ENCODE data around the gene SPATA32.

The SPATA32 gene

DNA sequence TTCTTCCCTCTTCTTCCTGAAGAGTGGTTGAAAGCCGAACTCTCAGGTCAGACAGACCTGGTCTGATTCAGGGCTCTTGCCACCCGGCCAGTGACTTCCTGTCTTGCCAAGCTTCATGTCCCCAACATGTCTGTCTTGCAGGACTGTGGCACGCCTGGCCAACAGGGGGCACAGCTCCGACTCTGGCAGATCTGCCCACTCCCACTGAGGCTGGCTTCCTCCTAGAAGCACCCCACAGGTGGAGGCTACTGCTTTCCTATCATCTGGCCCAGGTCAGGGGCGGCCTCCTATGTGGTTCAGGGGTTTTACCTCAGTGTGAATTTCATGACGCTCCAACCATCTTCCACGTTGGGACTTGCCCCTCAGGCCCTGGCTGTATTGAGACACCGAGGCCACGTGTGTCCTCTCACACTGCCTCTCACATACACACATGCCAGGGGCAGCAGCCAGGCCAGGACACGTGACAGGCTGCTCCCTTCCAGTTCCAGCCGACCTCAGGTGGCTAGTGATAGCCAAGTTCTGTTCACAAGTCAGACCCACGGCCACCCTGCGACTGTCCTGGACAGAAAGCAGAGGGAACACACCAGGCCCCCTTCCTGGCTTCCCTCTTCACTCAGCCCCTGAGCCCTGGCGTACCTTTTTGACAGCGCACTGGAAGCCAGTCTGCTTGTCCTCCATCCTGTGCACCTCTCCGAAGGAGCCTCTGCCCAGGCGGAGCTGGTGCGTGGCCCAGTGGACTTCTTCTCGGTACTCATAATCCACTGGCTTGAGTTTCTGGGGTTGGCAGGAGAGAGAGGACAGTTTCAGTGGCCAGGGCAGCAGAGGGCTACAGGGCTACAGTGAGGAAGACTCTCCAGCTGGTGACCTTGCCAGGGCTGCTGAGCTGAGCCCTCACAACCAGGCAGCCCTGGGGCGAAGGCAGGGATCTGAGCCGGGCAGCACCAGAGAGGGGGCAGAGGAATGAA, 22.6 kb upstream of the SPATA32 start:
- TF ChIP-seq POLR2AphosphoS5 (IDR thresholded peaks at IDR 0.05; ENCODE audit: low read depth, low read length) (no peak), SIN3A (IDR thresholded peaks at IDR 0.05; ENCODE audit: borderline replicate concordance, insufficient read depth, low read length) (no peak), FOXP2 (optimal IDR thresholded peaks at IDR 0.05; ENCODE audit: borderline replicate concordance, extremely low read depth, extremely low read length, insufficient read depth) (no peak), TAF1 (IDR thresholded peaks at IDR 0.05; ENCODE audit: borderline replicate concordance, insufficient read depth, low read length) (no peak)
- TF ChIP-seq, protein P1, sequence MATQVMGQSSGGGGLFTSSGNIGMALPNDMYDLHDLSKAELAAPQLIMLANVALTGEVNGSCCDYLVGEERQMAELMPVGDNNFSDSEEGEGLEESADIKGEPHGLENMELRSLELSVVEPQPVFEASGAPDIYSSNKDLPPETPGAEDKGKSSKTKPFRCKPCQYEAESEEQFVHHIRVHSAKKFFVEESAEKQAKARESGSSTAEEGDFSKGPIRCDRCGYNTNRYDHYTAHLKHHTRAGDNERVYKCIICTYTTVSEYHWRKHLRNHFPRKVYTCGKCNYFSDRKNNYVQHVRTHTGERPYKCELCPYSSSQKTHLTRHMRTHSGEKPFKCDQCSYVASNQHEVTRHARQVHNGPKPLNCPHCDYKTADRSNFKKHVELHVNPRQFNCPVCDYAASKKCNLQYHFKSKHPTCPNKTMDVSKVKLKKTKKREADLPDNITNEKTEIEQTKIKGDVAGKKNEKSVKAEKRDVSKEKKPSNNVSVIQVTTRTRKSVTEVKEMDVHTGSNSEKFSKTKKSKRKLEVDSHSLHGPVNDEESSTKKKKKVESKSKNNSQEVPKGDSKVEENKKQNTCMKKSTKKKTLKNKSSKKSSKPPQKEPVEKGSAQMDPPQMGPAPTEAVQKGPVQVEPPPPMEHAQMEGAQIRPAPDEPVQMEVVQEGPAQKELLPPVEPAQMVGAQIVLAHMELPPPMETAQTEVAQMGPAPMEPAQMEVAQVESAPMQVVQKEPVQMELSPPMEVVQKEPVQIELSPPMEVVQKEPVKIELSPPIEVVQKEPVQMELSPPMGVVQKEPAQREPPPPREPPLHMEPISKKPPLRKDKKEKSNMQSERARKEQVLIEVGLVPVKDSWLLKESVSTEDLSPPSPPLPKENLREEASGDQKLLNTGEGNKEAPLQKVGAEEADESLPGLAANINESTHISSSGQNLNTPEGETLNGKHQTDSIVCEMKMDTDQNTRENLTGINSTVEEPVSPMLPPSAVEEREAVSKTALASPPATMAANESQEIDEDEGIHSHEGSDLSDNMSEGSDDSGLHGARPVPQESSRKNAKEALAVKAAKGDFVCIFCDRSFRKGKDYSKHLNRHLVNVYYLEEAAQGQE (IDR thresholded peaks at IDR 0.05; ENCODE audit: insufficient read depth in 1 of 2, low read depth in 2 of 2, low read length in 2 of 2), result no peak

DNA sequence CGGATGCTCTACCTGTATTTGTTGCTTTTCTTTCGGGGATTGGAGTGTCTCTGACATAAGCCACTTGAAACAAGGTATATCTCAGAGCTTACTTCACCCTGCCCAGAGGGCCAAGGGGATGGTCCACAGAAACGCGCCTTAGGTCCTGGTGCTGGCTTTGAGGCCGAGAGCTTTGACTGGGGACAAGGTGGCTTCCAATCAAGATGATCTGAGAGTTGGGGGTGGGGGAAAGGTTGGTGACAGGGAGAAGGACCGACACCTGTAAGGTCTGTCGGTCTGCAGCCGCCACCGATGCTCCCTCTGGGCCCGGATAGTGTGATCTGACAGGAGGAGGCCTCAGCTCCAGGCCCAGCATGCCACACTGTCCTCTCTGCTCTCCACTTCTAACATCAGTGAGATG, 21.8 kb upstream of the SPATA32 start:
- TF ChIP-seq POLR2AphosphoS5 (IDR thresholded peaks at IDR 0.05; ENCODE audit: low read depth, low read length), result no peak

DNA sequence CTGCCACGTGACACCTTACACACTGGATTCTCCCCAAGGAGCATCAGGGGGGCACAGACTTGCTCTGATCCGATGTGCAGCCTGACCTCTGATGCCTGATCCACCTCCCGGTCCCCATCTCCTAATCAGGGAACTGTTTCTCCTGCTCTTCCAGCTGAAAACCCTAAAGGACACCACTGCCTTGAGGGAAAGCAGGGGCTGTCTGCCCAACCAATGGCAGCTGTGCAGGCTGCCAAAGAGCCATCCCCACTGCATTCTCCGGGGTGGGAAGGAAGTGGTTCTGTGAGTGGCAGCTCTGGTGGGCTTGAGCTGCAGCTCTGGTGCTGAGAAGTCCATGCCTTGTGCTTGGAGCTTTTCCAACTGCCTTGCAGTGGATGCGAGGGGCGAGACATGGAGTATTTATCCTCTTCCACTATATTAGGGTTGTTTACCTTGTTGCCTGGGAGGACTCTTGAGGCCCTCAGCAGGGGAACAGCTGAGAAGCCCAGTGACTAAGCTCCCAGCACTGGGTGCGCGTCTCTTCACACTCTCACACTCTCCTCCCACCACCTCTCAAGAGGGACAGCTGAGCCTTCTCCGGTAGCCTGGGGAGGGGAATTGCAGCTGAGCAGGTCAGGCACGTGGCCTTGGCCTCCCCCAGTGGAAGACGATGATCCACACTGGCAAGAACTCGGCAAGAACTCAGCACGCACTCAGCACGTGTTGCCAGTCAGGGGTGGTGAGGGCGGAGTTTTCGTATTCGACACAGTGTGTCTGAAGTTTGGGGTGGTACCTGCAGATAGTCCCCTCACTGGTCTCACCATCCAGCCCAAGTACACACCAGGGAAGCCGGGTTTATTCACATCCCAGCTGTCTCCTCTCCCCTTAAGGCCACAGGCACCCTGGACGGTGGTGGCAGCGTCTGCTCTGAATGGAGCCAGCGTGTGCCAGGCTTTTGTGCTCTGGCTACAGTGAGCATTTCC, 21.1 kb upstream of the SPATA32 start:
- TF ChIP-seq, protein P1 (IDR thresholded peaks at IDR 0.05; ENCODE audit: insufficient read depth in 1 of 2, low read depth in 2 of 2, low read length in 2 of 2), result no peak
- TF ChIP-seq POLR2AphosphoS5 (IDR thresholded peaks at IDR 0.05; ENCODE audit: low read depth, low read length), result no peak
- no peak for TF ChIP-seq SIN3A (IDR thresholded peaks at IDR 0.05; ENCODE audit: borderline replicate concordance, insufficient read depth, low read length)
- no peak for TF ChIP-seq FOXP2 (optimal IDR thresholded peaks at IDR 0.05; ENCODE audit: borderline replicate concordance, extremely low read depth, extremely low read length, insufficient read depth)
- no peak for TF ChIP-seq TAF1 (IDR thresholded peaks at IDR 0.05; ENCODE audit: borderline replicate concordance, insufficient read depth, low read length)

DNA sequence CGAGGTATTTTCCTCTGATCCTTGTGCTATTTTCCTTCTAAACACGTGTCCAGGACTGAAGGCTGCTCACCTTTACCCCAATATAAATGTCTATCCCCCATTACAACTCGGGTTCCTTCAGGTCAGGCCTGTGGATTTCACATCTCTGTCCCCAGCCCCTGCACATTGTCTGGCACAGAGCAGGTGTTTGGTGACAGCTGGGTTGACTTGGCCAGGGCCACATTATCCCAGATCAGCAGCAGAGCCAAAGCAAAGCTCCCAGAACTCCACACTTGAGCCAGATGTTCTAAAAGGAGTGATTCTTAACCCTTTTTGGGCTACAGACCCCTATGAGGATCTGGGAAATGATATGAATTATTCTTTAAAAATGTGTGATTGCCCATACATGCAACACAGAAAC, 18.0 kb upstream of the SPATA32 start:
- TF ChIP-seq SIN3A (IDR thresholded peaks at IDR 0.05; ENCODE audit: borderline replicate concordance, insufficient read depth, low read length) (no peak), FOXP2 (optimal IDR thresholded peaks at IDR 0.05; ENCODE audit: borderline replicate concordance, extremely low read depth, extremely low read length, insufficient read depth) (no peak), POLR2AphosphoS5 (IDR thresholded peaks at IDR 0.05; ENCODE audit: low read depth, low read length) (no peak), TAF1 (IDR thresholded peaks at IDR 0.05; ENCODE audit: borderline replicate concordance, insufficient read depth, low read length) (no peak)
- TF ChIP-seq, protein P1 (IDR thresholded peaks at IDR 0.05; ENCODE audit: insufficient read depth in 1 of 2, low read depth in 2 of 2, low read length in 2 of 2), result no peak

DNA sequence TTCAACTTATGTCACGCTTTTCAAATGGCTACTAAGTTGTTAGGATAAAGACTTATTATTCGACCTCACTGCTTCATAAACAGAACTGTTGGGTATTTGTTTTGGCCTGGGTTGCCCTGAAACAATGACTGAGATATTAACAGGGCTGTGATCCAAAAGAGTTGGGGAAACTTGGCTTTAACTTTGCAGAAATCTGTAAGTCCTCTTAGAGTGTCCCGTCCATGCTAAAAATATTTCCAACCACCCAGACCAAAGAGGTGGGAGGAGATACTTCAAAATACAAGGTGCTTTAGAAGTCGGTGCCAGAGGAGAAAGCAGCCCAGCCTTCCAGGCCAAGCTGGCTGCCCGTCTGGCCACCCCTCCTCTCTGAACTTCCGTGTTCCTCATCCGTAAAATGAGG, 16.1 kb upstream of the SPATA32 start:
- TF ChIP-seq TAF1 (IDR thresholded peaks at IDR 0.05; ENCODE audit: borderline replicate concordance, insufficient read depth, low read length) (no peak), FOXP2 (optimal IDR thresholded peaks at IDR 0.05; ENCODE audit: borderline replicate concordance, extremely low read depth, extremely low read length, insufficient read depth) (no peak), POLR2AphosphoS5 (IDR thresholded peaks at IDR 0.05; ENCODE audit: low read depth, low read length) (no peak), SIN3A (IDR thresholded peaks at IDR 0.05; ENCODE audit: borderline replicate concordance, insufficient read depth, low read length) (no peak)
- TF ChIP-seq, protein P1 (IDR thresholded peaks at IDR 0.05; ENCODE audit: insufficient read depth in 1 of 2, low read depth in 2 of 2, low read length in 2 of 2), result no peak

Measured in PFSK-1 (cell line).